ENCODE results near the gene SLC39A9.

DNA sequence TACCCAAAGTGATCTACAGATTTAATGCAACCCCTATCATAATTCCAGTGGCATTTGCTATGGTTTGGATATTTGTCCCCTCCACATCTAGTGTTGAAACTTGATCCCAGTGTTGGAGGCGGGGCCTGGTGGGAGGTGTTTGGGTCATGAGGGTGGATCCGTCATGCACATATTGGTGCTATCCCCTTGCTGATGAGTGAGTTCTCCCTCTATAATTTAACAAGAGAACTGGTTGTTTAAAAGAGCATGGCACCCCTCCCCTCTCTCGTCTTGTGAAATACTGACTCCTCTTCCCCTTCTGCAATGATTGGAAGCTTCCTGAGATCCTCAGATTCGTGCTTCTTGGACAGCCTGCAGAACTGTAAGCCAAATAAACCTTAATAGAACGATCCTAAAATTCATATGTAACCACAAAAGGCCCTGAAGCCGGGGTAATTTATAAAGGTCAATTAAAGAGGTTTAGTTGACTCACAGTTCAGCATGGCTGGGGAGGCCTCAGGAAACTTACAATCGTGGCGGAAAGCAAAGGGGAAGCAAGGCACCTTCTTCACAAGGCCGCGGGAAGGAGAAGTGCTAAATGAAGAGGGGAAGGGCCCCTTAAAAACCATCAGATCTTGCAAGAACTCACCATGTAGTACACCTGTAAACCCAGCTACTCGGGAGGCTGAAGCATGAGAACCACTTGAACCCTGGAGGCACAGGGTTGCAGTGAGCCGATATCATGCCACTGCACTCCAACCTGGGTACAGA, 41.2 kb downstream of the SLC39A9 start:
- TF ChIP-seq, protein P1, sequence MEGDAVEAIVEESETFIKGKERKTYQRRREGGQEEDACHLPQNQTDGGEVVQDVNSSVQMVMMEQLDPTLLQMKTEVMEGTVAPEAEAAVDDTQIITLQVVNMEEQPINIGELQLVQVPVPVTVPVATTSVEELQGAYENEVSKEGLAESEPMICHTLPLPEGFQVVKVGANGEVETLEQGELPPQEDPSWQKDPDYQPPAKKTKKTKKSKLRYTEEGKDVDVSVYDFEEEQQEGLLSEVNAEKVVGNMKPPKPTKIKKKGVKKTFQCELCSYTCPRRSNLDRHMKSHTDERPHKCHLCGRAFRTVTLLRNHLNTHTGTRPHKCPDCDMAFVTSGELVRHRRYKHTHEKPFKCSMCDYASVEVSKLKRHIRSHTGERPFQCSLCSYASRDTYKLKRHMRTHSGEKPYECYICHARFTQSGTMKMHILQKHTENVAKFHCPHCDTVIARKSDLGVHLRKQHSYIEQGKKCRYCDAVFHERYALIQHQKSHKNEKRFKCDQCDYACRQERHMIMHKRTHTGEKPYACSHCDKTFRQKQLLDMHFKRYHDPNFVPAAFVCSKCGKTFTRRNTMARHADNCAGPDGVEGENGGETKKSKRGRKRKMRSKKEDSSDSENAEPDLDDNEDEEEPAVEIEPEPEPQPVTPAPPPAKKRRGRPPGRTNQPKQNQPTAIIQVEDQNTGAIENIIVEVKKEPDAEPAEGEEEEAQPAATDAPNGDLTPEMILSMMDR (IDR thresholded peaks at IDR 0.05) = no peak
- TF ChIP-seq EZH2 (IDR thresholded peaks at IDR 0.05) = no peak

Data from neural progenitor cell (in vitro differentiated cells).